GM15510 (cell line): Measurements from ENCODE around the gene SLC7A8.

Experiments
- POLR2A ChIP-seq: IDR thresholded peaks from 3 replicates; pipeline ENCODE4 v1.6.1; 2011; ENCODE audit warnings: borderline replicate concordance; ENCODE audit not compliant: insufficient read length; ENCODE audit errors: extremely low read depth

The SLC7A8 gene

GRCh38 chr14:23146351-23146910 lies 37.0 kb downstream of the SLC7A8 start:
- no peak for TF ChIP-seq POLR2A

- TF ChIP-seq POLR2A, result no peak
Observed at GRCh38 chr14:23145794-23146350, 37.6 kb downstream of the SLC7A8 start.

DNA sequence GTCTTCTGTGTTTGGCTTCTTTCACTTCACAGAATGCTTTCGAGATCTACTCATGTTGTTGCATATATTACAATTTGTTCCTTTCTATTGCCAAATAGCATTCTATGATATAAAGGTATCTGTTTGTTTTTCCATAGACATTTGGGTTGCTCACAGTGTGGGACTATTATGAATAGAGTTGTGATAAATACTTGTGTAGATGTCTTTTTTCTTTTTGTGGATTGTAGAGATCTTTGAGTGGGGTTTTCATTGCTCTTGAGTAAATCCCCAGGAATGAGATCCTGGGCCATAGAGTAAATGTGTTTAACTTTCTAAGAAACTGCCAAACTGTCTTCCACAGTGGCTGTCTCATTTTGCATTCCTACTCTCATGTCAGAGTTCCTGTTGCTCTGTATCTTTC lies 39.5 kb downstream of the SLC7A8 start:
- TF ChIP-seq POLR2A, result no peak

- TF ChIP-seq POLR2A, result no peak
Observed at GRCh38 chr14:23142826-23143225, 40.6 kb downstream of the SLC7A8 start.

GRCh38 chr14:23141706-23142444 lies 41.6 kb downstream of the SLC7A8 start:
- TF ChIP-seq POLR2A, result no peak

GRCh38 chr14:23140371-23140770 lies 43.1 kb downstream of the SLC7A8 start:
- TF ChIP-seq POLR2A, result no peak

DNA sequence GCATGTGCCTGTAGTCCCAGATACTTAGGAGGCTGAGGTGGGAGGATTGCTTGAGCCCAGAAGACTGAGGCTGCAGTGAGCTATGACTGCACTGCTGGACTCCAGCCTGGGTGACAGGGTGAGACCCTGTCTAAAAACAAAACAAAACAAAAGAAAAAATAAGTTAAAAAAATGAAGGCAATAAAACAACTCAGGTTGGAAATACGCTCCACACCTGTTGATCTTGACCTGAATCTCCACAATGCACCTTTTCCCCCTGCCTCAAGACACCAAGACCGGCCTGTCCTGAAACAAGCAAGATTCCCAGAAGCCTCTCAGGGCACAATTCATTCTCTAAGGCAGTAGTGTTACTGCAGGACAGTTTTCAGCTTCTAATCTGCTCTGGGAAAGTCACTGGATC lies 43.6 kb downstream of the SLC7A8 start:
- TF ChIP-seq POLR2A, result no peak

DNA sequence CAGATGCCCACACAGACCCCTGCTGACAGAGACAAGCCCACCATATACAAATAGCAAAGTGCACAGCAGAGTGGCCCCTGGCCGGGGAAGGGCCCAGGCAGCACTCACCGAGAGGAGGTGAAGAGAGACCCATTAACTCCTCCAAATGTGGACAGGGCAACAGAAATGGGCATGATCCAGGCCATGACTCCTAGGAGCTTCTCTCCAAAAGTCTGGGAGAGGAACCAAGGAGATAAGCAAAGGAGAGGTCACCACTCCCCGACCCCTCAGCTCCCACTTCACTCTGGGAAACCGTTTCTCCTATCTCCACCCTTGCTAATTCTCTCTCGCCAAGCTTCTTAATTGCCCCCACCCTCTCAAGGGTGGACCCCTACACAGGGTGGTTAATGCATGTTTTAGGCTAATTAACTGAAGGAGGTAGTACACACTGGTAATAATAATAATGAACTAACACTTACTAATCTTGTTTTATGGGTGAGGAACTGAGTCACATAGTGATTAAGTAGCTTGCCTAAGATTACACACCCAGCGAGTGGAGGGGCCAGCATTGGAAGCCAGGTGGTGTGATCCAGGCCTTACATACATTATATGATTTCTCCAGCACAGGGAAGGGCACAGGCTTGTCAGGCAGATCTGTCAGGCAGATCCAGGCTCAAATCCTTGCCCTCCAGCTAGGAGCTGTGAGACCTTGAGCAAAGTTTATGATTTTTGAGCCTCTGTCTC lies 45.5 kb downstream of the SLC7A8 start:
- no peak for TF ChIP-seq POLR2A

GRCh38 chr14:23137192-23137812 lies 46.2 kb downstream of the SLC7A8 start:
- TF ChIP-seq POLR2A, result no peak

GRCh38 chr14:23136566-23137133 lies 46.8 kb downstream of the SLC7A8 start:
- TF ChIP-seq POLR2A, result no peak

DNA sequence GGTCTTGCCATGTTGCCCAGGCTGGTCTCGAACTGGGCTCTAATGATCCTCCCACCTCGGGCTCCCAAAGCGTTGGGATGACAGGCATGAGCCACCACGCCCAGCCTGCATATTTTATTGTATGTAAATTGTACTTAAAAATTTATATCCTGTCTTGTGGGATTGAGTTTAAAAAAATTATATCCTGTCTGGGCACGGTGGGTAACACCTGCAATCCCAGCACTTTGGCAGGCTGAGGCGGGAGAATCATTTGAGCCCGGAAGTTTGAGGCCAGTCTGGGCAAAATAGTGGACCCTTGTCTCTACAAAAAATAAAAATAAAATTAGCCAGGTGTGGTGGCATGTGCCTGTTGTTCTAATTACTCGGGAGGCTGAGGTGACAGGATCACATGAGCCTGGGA lies 50.5 kb downstream of the SLC7A8 start:
- no peak for TF ChIP-seq POLR2A

- TF ChIP-seq POLR2A, result no peak
Observed at GRCh38 chr14:23131482-23131881, 52.0 kb downstream of the SLC7A8 start.

- TF ChIP-seq POLR2A, result no peak
Observed at GRCh38 chr14:23130871-23131270, 52.6 kb downstream of the SLC7A8 start.

DNA sequence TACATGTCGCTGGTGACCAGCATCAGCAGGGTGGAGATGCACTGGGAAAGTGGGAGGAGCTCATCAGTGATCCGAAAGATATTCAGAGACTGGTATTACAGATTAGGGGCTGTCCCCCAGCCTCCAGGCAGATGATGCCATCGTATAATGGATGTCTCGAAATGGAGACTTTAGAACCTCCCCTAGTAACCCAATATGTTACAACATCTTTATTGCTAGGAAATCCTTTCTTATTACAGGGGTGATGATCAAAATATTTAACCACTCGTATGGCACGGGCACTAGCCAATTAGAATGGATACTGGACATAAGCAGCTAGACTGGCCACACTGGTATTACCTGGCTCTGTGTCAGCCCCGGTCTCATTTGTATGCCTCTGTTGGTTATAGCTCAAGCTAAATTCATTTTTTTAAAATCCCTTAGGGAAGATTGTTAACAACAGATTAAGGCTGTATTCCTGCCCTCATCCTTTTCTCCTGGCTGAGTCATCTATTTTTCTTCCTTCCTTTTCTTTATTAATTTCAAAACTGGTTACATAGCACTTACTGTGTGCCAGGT lies 53.6 kb downstream of the SLC7A8 start:
- TF ChIP-seq POLR2A, result no peak
